Colonic mucosa (tissue), 4 donors: ENCODE measurements around the gene TFR2. TPM values are rescaled to one million over a fixed set of nuclear protein-coding genes. Genes with fewer than 3 reads are reported as not detected.

ENCODE experiments used
- DNase-seq: peaks from one replicate; pipeline ENCODE4 v3.0.0-alpha.2; 2020
- H3K27ac ChIP-seq: fragments of 200-600 bp; one replicate; pipeline ENCODE4 v1.8.0; 2021
- H3K27me3 ChIP-seq: fragments of 200-600 bp; one replicate; pipeline ENCODE4 v1.8.0; 2021
- H3K36me3 ChIP-seq: fragments of 200-600 bp; one replicate; pipeline ENCODE4 v1.8.0; 2021
- H3K4me1 ChIP-seq: fragments of 200-600 bp; one replicate; pipeline ENCODE4 v1.8.0; 2021; ENCODE audit warnings: mild to moderate bottlenecking
- H3K4me3 ChIP-seq: fragments of 200-600 bp; one replicate; pipeline ENCODE4 v1.8.0; 2021
- H3K9ac ChIP-seq, 2 donors: one replicate each; pipeline ENCODE4 v1.7.0; 2013; ENCODE audit warnings: control low read depth in 2 of 2, low read depth in 2 of 2, low read length in 2 of 2
- H3K9me3 ChIP-seq: fragments of 200-600 bp; one replicate; pipeline ENCODE4 v1.8.0; 2021
- intact Hi-C: fragments of 100-400 bp; cut with DNase I; formaldehyde crosslinking; loops from one replicate; pipeline ENCODE4 v1.14.1; 2022
- total RNA-seq, 2 donors: library from RNA; stranded (reverse); fragmentation: NEBNext Ultra II Directional in 1 of 2; extraction: Animal tissue kit (Norgen Biotek cat#: 25700) in 1 of 2; gene quantifications; one replicate each; pipeline ENCODE4 v1.2.1, GENCODE V29; 2021
- TF ChIP-seq, protein P1 (sequence below): fragments of 200-600 bp; IDR thresholded peaks from one replicate; pipeline ENCODE4 v1.8.0; 2022; ENCODE audit warnings: antibody characterized with exemption, mild to moderate bottlenecking
- donor health status: healthy.
- donor health status: DM: no; HTN: no; CAD: no.
- donor health status: DM: no; HTN: no; CAD: no.

TFR2 gene
- total RNA-seq, 2 donors from 2014 or later, result 1.8 to 2.3 TPM

DNA sequence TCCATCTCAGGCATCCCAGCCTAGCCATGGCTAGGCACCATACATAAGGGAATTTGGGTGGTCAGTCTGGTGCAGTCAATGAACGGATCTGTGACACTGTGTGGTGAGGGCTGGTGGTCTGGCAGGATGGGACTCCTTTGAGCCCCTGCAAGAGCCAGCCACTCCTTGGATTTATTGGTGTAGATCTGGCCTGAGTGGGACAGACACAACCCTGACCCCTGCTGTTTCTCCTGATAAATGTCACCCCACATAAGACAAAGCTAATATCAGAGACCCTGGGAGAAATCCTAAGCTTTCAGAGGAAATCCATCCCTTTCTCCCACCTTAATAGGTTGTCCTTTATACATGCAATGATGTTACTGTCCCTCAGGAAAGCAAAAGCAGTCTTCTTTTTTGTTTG lies 52.9 kb downstream of the TFR2 start:
- intact Hi-C loops, result no loop called here
- H3K9ac ChIP-seq, result no peak overlapping the region
- H3K27ac ChIP-seq, result no peak overlapping the region
- H3K4me3 ChIP-seq, result no peak overlapping the region
- DNase-seq, result no peak
- H3K36me3 ChIP-seq, result no peaks in the 10 kb centered on the region
- H3K9me3 ChIP-seq, result no peaks in the 10 kb centered on the region
- no peaks in the 10 kb centered on the region for H3K27me3 ChIP-seq
- TF ChIP-seq, protein P1, sequence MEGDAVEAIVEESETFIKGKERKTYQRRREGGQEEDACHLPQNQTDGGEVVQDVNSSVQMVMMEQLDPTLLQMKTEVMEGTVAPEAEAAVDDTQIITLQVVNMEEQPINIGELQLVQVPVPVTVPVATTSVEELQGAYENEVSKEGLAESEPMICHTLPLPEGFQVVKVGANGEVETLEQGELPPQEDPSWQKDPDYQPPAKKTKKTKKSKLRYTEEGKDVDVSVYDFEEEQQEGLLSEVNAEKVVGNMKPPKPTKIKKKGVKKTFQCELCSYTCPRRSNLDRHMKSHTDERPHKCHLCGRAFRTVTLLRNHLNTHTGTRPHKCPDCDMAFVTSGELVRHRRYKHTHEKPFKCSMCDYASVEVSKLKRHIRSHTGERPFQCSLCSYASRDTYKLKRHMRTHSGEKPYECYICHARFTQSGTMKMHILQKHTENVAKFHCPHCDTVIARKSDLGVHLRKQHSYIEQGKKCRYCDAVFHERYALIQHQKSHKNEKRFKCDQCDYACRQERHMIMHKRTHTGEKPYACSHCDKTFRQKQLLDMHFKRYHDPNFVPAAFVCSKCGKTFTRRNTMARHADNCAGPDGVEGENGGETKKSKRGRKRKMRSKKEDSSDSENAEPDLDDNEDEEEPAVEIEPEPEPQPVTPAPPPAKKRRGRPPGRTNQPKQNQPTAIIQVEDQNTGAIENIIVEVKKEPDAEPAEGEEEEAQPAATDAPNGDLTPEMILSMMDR, result no peak
- peaks cover 12% of the 10 kb centered on the region for H3K4me1 ChIP-seq

DNA sequence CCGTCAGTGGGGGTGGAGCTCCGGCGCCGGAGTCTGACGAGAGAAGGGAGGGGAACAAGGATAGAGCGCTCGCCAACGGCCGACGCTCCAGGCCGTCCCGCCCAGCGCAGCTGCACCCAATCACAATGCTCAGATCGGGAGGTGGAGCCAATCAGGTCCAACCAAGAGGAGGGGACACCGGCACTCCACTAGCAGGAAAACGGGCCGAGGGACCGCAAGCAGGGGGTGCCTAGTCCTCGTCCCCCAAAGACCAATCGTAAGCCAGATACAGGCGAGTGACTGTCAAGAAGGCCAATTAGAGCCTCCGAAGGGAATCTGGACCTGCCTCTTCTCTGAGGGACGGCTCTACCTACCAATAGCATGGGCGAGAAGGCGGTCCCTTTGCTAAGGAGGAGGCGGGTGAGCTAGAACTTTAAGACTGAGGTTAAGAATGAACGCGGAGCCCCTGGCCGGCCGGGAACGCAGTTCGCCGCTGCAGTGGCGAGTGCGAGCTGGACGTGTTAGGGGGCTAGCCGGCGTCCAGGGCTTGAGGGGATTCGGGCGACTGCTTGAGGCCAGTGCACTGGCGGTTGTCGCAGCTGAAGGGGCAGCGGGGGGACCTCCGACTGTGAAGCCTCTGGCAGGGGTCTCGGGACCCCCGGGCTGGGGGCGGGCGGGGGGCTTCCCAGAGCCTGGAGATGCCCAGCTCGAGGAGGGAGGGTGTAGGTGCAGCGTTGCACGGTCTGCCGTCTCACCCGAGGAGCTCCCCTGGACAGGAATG lies 54.9 kb downstream of the TFR2 start, which contains the start of gene FBXO24:
Gene FBXO24, plus strand, starts transcription at position 63 of the 760 bp plus-strand sequence. Its CDS starts 298 bp downstream, at position 361.
- TF ChIP-seq, protein P1, result no peak
- peak within 1 kb of the TSS; percentile 100 for H3K27ac ChIP-seq
- intact Hi-C loops, result no loop called here
- H3K4me3 ChIP-seq, result peak within 1 kb of the TSS; percentile 100
- peaks cover 16% of the 10 kb centered on the region for H3K4me1 ChIP-seq
- no peaks in the 10 kb centered on the region for H3K27me3 ChIP-seq
- peak within 1 kb of the TSS; percentile 76 to 94 for H3K9ac ChIP-seq
- H3K9me3 ChIP-seq, result no peaks in the 10 kb centered on the region
- H3K36me3 ChIP-seq, result peaks cover 4% of the 10 kb centered on the region
- peak; percentile 100 for DNase-seq

- peak; percentile 82 for DNase-seq
Measured at GRCh38 chr7:100585511-100586265, 55.7 kb downstream of the TFR2 start, which contains the start of gene LRCH4. TSS of gene LRCH4 (minus strand) at chr7:100586129. CDS start at chr7:100586100, 29 bp downstream.

DNA sequence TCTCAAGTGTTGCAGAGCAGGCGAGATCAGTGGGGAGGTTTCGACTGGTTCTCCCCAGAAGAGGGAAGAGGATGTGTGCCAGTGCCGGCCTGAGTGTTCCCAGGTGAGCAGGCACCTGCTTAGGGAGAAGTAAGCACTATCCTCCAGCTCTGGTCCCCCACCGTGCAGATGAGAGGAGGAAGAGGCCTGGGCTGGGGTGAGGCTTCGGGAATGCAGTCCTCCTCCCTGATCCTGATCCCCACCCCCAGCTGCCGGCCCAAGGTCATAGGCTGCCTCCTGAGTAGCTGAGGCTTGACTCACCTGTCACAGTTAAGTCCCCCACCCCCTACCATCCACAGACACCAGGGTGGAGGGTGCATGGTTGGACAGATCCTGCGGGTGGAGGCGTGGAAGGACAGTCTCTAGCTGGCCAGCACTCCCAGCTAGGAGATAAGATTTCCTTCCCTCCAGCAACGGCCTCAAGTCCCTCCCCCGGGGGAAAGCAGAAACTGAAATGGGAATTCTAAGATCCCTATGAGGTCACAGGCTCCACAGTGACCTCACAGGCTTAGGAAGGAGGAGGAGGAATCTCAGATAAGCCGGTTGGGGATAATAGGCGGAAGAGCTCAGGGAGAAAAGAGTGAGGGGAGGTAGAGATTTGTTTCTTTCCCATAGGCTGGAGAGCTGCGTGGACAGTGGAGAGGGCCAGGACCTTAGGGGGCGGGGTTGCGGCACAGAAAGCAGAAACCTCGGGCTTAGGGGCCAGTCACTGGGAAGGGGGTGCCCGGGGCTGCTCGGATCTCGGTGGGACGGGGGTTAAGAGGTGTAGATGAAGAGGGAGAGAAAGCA lies 56.5 kb downstream of the TFR2 start:
- TF ChIP-seq, protein P1, result no peak
- intact Hi-C loops, result no loop called here
- Histone ChIP-seq H3K27me3 (no peaks in the 10 kb centered on the region), H3K27ac (peak overlapping the region; percentile 100), H3K4me1 (peaks cover 16% of the 10 kb centered on the region), H3K4me3 (peak overlapping the region; percentile 100), H3K9me3 (no peaks in the 10 kb centered on the region), H3K9ac (peak overlapping the region; percentile 76 to 94), H3K36me3 (peaks cover 11% of the 10 kb centered on the region)
- peak; percentile 81 for DNase-seq

More at GRCh38 chr7:100585511-100586265, 55.7 kb downstream of the TFR2 start, which contains the start of gene LRCH4:
- no peaks in the 10 kb centered on the region for H3K9me3 ChIP-seq
- H3K36me3 ChIP-seq, result peaks cover 11% of the 10 kb centered on the region
- peak within 1 kb of the TSS; percentile 100 for H3K4me3 ChIP-seq
- TF ChIP-seq, protein P1, result no peak
- peak within 1 kb of the TSS; percentile 100 for H3K27ac ChIP-seq
- H3K4me1 ChIP-seq, result peaks cover 16% of the 10 kb centered on the region
- no peaks in the 10 kb centered on the region for H3K27me3 ChIP-seq
- intact Hi-C loops, result no loop called here
- peak within 1 kb of the TSS; percentile 76 to 94 for H3K9ac ChIP-seq
